HG03025 (cell line): ENCODE results near the gene LHX5.

ENCODE experiments used
- ATAC-seq: cut with Tn5 transposase; IDR thresholded peaks from one replicate; pipeline ENCODE4 v1.9.1; 2021; ENCODE audit warnings: mild to moderate bottlenecking, moderate library complexity; ENCODE audit not compliant: unreplicated experiment, low FRiP score

LHX5 gene

DNA sequence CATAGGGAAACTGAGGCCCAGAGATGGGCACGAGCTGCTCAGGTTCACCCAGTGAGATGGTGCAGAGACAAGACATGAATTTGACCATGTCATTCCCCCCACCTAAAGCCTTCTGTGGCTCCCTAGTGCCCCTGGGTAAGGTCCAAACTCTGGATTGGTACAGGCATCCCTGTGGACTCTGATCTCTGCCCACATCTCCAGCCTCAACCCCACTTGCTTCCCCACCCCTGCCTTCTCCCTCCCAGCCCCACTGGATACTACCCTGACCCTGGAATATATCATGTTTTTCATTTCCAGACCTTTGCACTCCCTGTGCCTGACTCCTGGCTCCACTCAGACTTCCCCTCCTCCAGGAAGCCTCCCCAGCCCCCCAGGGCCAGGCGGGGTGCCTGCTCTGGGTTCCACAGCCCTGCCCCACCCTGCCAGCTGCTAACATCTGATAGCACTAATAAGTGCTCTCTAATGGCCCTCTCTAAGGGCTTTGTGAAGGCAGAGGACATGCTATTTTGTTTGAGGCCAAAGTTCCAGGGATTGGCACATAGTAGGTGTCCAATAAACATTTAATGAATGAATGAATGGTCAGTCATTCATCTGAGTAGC, 50.6 kb downstream of the LHX5 start:
- ATAC-seq: no peak

DNA sequence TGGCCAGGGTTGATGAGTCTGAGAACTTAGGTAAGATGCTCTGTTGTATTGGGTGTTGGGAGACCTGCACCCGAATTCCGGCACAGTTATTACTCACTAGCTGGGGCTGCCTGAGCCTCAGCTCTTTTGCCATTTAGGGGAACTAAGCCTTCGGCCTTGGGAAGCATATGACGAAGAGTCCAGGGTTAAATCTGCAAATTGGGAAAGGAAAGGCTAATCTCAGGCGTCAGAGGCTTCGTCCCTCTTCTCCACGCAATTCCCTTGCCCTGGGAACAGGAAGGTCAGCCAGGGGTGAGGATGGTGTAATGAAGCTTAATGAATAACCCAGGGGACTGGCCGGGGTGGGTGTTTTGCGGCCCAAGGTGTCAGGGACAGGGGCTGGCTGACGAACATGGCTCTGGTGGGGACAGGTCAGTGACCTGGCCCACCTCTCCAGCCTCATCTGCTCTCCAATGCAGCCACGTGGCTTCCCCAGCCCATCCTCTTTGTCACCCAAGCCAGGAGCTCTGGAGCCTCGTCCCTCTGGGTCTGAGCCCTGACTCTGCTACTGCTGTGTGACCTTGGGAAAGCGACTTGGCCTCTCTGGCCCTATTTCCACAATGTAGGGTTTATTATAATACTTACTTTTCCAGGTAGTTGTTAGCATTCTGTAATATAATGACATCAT, 53.3 kb downstream of the LHX5 start:
- no peak for ATAC-seq

DNA sequence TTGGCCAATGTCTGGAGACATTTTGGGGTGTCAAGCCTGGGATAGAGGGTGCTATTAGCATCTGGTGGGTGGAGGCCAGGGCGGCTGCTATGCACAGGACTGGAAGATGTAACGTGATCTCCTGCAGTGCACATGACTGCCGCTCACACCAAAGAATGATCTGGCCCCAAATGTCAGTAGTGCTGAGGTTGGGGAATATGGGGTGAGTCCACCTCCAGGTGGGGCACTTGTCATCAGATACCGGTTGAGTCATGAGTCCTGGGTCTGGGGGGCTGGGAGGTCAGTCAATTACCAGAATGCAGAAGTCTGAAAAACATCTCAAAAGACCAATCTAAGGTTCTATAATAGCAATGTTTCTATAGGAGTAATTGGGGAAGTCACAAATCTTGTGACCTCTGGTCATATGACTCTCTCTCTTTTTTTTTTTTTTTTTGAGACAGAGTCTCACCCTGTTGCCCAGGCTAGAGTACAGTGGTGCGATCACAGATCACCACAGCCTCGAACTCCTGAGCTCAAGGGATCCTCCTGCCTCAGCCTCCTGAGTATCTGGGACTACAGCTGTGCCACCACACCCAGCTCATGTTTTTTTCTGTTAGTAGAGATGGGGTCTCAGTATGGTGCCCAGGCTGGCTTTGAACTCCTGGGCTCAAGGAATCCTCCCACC, 55.4 kb downstream of the LHX5 start:
- no peak for ATAC-seq

DNA sequence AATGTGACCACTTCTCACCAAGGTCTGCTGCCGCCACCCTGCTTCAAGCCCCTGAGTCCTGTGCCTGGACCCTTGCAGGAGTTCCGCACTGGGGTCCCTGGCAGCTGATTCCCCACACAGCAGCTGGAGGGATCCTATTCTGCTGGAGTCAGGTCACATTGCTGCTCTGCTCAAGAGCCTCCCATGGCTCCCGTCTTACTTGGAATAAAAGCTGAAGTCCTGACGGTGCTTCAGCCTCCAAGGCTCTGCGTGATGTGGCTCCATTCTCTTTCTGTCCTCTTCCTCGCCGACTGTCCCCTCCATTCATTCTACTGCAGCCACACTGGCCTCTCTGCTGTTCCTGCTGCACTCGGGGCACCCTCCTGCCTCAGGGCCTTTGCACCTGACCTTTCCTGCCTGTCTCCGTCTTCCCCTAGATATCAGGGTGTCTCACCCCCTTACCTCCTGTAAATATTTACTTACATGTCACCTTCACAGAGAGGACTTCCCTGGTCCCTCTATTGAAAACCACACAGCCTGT, 57.1 kb downstream of the LHX5 start:
- ATAC-seq: no peak

DNA sequence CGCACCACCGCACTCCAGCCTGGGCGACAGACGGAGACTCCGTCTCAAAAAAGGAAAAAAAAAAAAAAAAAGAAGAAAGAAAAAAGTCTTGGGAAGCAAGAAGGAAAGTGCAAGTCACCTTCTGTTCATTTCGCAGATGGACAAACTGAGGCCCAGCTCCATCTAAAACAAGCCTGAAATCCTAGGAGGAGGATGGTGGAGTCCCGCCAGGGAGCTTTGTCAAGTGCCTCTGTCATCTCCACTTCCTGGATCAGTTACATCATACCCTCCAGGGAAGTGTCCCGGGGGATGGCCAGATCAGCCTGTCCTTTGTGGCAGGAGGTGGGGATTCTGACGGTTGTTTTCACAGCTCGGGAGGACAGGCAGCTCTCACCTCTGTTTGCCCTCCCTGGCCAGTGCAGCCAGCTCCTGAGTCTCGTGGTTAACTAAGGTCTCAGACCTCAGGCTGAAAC, 58.2 kb downstream of the LHX5 start:
- ATAC-seq: no peak
